Measurements from ENCODE around the gene MYBBP1A. TPM values are rescaled to one million over a fixed set of nuclear protein-coding genes. Genes with fewer than 3 reads are reported as not detected.
A peak's percentile ranks its signal among the peaks of the same experiment; 100 is the strongest.

The MYBBP1A gene
- total and polyA plus RNA-seq, 2 of the 4 experiments (the other 2 are of a cell fraction), result 22.6 to 45.9 TPM

DNA sequence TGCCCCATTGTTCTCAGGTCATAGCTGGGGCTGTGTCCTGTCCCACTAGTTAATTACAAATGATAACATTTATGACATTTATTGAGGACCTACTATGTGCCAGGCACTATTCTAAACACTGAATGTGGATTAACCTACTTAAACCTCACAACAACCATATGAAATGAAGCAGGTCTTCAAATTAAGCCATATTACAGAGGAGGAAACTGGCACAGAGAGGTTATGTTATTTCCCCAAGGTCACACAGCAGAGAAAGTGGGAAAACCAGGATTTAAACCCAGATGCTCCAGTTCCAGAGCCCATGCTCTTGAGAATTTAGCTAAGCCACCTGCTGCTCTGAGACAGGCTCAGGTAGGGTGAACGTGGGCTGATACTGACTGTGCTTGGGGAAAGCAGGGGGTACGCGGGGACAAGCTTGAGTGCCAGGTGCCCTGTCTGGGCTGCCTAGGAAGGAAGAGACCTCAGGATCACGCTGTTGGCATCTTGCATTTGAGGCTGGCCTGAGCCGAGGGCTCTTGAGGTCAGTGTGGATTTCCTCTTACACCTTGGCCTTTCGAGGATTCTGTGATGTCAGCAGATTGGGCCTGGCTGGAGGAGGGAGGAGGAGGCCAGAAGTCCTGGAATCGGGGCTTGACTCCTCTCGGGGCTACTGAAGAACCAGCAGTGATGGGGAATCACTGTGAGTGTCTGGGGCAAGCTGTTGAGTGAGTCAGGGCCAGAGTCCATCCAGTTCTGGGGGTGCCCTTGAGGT, 47.6 kb downstream of the MYBBP1A start:
- Histone ChIP-seq H3K79me1 (ENCODE audit: low read depth in 1 of 2, low read length in 2 of 2) (no peaks in the 10 kb centered on the region), H4K5ac (ENCODE audit: low read depth, low read length) (no peak overlapping the region), H2AFZ (replicated peaks; ENCODE audit: low read length, poor library complexity) (no peak overlapping the region), H2AK5ac (ENCODE audit: low read depth, low read length) (no peak overlapping the region), H3K4ac (ENCODE audit: low read depth, low read length) (no peak overlapping the region), H3K9me3 (ENCODE audit: control insufficient read depth, insufficient read depth, low read length) (no peaks in the 10 kb centered on the region), H3K27me3 (ENCODE audit: control insufficient read depth, insufficient read depth, low read length) (peaks cover 48% of the 10 kb centered on the region), H3K9me1 (ENCODE audit: insufficient read depth, low read length) (no peaks in the 10 kb centered on the region), H3K27ac (ENCODE audit: insufficient read depth, low read length) (no peak overlapping the region), H3K9ac (ENCODE audit: low read depth, low read length) (no peak overlapping the region), H2BK20ac (ENCODE audit: low read depth, low read length) (no peak overlapping the region), H2BK15ac (ENCODE audit: low read depth, low read length) (no peak overlapping the region), H2BK120ac (ENCODE audit: low read depth, low read length) (no peak overlapping the region), H3K18ac (ENCODE audit: low read depth, low read length) (no peak overlapping the region), H3K36me3 (ENCODE audit: control insufficient read depth, insufficient read depth, low read length) (no peaks in the 10 kb centered on the region), H4K8ac (ENCODE audit: low read depth in 2 of 2, low read length in 2 of 2) (no peak overlapping the region), H3K4me3 (ENCODE audit: insufficient read depth, low read depth, low read length) (no peak overlapping the region), H4K91ac (ENCODE audit: insufficient read depth, low read depth, low read length) (no peak overlapping the region), H3K4me1 (ENCODE audit: control insufficient read depth, insufficient read depth, low read length) (no peaks in the 10 kb centered on the region), H3K4me2 (ENCODE audit: low read depth, low read length) (no peak overlapping the region), H4K20me1 (ENCODE audit: insufficient read depth, low read length) (no peaks in the 10 kb centered on the region), H3K56ac (ENCODE audit: extremely low read depth, insufficient read depth, low read length) (no peak overlapping the region), H3K14ac (replicated peaks; ENCODE audit: low read depth, low read length) (no peak overlapping the region), H2BK5ac (ENCODE audit: low read depth, low read length, poor library complexity, severe bottlenecking) (no peak overlapping the region), H3K23ac (ENCODE audit: low read depth, low read length) (no peak overlapping the region), H2AK9ac (replicated peaks; ENCODE audit: low read depth, low read length, poor library complexity) (no peak overlapping the region)
- dilution Hi-C loops (cut with HindIII; ENCODE audit: low sequenced_read_pairs, unreplicated experiment) (no loop called here), in situ Hi-C loops (cut with MboI; ENCODE audit: low sequenced_read_pairs) (no loop called here), intact Hi-C loops (cut with micrococcal nuclease) (no loop called here)
- ChIA-PET CTCF (no interaction called here), POLR2A (ENCODE audit: unreplicated experiment) (no interaction called here)
- BruUV-seq (replicated peaks), result no TSS peak
- 100% methylated on average over 3 of the region's 8 CpGs; no CpG with 5 or more reads in 1 of the 2 experiments for WGBS, 2 experiments (ENCODE audit: extremely low coverage in 2 of 2, insufficient read length in 1 of 2)
- TF ChIP-seq BHLHE40 (IDR thresholded peaks at IDR 0.05; ENCODE audit: low read depth, low read length) (no peak), MAZ (IDR thresholded peaks at IDR 0.05; ENCODE audit: borderline replicate concordance, low read depth, low read length) (no peak), FOS (IDR thresholded peaks at IDR 0.05; ENCODE audit: low read depth, low read length) (no peak), MAFK (IDR thresholded peaks at IDR 0.05; ENCODE audit: low read depth, low read length) (peak; percentile 70)
- TF ChIP-seq, protein P1, sequence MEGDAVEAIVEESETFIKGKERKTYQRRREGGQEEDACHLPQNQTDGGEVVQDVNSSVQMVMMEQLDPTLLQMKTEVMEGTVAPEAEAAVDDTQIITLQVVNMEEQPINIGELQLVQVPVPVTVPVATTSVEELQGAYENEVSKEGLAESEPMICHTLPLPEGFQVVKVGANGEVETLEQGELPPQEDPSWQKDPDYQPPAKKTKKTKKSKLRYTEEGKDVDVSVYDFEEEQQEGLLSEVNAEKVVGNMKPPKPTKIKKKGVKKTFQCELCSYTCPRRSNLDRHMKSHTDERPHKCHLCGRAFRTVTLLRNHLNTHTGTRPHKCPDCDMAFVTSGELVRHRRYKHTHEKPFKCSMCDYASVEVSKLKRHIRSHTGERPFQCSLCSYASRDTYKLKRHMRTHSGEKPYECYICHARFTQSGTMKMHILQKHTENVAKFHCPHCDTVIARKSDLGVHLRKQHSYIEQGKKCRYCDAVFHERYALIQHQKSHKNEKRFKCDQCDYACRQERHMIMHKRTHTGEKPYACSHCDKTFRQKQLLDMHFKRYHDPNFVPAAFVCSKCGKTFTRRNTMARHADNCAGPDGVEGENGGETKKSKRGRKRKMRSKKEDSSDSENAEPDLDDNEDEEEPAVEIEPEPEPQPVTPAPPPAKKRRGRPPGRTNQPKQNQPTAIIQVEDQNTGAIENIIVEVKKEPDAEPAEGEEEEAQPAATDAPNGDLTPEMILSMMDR (conservative IDR thresholded peaks at IDR 0.05; ENCODE audit: low read depth, low read length), result no peak
- ATAC-seq (ENCODE audit: low read depth), result no peak
- no peak for DNase-seq
